HG03025 (cell line): Measurements from ENCODE around the gene CCDC40.
"Not testable (repeated sequence)": the region's sequence is repeated elsewhere in the genome, so short reads cannot be mapped to it uniquely, and the experiment has no call there.

Experiments used
- ATAC-seq: cut with Tn5 transposase; IDR thresholded peaks from one replicate; pipeline ENCODE4 v1.9.1; 2021; ENCODE audit warnings: mild to moderate bottlenecking, moderate library complexity; ENCODE audit not compliant: unreplicated experiment, low FRiP score

Gene CCDC40

GRCh38 chr17:80043963-80044362 is 7.5 kb downstream of the CCDC40 start:
- ATAC-seq: no peak

GRCh38 chr17:80045703-80046102 is 9.3 kb downstream of the CCDC40 start:
- ATAC-seq: no peak

- not testable (repeated sequence) for ATAC-seq
Measured at GRCh38 chr17:80046709-80047108, 10.3 kb downstream of the CCDC40 start.

- ATAC-seq: no peak
Measured at GRCh38 chr17:80047176-80047575, 10.7 kb downstream of the CCDC40 start.

- no peak for ATAC-seq
Measured at GRCh38 chr17:80049986-80050385, 13.5 kb downstream of the CCDC40 start.

GRCh38 chr17:80050706-80051105 is 14.3 kb downstream of the CCDC40 start:
- ATAC-seq: no peak

GRCh38 chr17:80051681-80052080 is 15.2 kb downstream of the CCDC40 start:
- ATAC-seq: no peak

- ATAC-seq: no peak
Measured at GRCh38 chr17:80053102-80053501, 16.7 kb downstream of the CCDC40 start.

- no peak for ATAC-seq
Measured at GRCh38 chr17:80055597-80055996, 19.2 kb downstream of the CCDC40 start.

- ATAC-seq: no peak
Measured at GRCh38 chr17:80058311-80058955, 22.0 kb downstream of the CCDC40 start.

- ATAC-seq: no peak
Measured at GRCh38 chr17:80060644-80061043, 24.2 kb downstream of the CCDC40 start.

- ATAC-seq: no peak
Measured at GRCh38 chr17:80061421-80061820, 25.0 kb downstream of the CCDC40 start.

- no peak for ATAC-seq
Measured at GRCh38 chr17:80063830-80064585, 27.6 kb downstream of the CCDC40 start.

- ATAC-seq: no peak
Measured at GRCh38 chr17:80064696-80065095, 28.3 kb downstream of the CCDC40 start.

GRCh38 chr17:80065478-80066170 is 29.2 kb downstream of the CCDC40 start:
- ATAC-seq: no peak

GRCh38 chr17:80067393-80067986 is 31.0 kb downstream of the CCDC40 start:
- ATAC-seq: no peak

GRCh38 chr17:80068301-80069222 is 32.1 kb downstream of the CCDC40 start:
- no peak for ATAC-seq

- no peak for ATAC-seq
Measured at GRCh38 chr17:80070375-80071115, 34.1 kb downstream of the CCDC40 start.

- no peak for ATAC-seq
Measured at GRCh38 chr17:80071116-80071841, 34.8 kb downstream of the CCDC40 start.
